Effector CD8-positive, alpha-beta T cell (primary cell): ENCODE measurements around the gene ANKRD53.
"Not testable (repeated sequence)": the region's sequence is repeated elsewhere in the genome, so short reads cannot be mapped to it uniquely, and the experiment has no call there.

Source experiments
- DNase-seq: peaks from one replicate; lab custom pipeline; 2025; lab: John Stamatoyannopoulos, UW

Gene ANKRD53

DNA sequence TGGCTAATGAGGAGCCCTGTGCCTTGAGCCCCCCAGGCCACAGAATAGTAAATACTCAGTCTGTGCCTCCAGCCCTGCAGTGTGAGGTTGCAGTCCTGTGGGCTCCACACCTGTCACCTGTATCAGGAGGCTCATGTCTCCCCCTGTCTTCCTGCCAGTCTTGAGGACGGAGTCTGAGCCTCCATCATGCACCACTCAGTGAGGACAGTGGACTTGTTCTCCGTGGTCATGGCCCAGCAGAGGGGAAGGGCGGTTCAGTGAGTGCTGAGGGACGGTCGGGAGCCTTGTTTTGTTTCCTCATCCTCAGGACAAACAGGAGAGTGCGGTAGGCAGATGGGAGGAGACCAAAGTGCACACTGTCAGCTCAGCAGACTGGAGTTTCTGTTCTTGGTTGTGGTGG lies 33.4 kb downstream of the ANKRD53 start:
- DNase-seq = not testable (repeated sequence)

DNA sequence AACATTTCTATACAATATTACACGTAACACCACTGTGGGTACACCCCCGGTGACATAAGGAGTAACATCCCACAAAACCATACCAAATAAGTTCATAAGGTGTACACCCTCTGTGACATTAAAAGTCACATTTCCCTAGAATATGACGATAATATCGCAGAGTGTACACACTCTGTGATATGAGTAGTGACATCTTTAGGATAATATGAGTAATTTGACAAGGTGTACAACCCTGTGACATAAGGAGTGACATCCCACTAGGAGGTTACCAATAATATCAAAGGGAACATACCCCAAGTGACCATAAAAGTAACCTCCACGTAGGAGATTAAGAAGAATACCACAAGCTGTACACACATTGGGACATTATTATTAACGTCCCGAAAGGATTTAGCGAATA lies 40.2 kb downstream of the ANKRD53 start:
- no peak for DNase-seq

DNA sequence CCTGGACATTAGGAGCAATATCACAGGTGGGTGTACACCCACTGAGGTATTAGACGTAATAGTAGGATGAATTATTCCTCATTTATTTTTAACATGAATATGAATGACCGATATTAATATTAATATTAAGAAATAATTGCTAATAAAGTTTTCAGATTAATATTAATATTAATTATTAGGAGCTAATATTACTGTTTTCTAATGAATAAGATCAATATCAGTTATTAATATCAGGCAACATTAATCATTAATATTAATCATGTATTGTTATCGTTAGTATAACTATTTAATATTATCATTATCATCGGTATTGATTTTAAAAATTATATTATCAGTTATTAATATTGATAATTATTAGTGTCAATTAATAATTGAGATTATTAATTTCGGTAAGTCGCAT lies 41.6 kb downstream of the ANKRD53 start:
- not testable (repeated sequence) for DNase-seq

DNA sequence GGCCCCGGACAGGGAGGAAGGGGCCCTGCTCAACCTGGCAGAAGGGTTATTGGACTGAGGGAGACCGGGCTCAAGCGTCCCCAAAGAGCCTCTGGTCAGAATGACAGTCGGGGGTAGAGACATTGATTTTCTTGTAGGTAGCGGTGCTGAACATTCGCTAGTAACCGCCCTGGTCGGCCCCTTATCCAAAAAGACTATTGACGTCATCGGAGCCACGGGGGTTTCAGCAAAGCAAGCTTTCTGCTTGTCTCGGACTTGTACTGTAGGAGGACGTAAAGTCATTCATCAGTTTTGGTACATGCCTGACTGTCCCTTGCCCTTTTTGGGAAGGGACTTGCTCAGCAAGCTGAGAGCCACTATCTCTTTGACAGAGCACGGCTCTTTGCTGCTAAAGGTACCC lies 43.0 kb downstream of the ANKRD53 start:
- DNase-seq = not testable (repeated sequence)

DNA sequence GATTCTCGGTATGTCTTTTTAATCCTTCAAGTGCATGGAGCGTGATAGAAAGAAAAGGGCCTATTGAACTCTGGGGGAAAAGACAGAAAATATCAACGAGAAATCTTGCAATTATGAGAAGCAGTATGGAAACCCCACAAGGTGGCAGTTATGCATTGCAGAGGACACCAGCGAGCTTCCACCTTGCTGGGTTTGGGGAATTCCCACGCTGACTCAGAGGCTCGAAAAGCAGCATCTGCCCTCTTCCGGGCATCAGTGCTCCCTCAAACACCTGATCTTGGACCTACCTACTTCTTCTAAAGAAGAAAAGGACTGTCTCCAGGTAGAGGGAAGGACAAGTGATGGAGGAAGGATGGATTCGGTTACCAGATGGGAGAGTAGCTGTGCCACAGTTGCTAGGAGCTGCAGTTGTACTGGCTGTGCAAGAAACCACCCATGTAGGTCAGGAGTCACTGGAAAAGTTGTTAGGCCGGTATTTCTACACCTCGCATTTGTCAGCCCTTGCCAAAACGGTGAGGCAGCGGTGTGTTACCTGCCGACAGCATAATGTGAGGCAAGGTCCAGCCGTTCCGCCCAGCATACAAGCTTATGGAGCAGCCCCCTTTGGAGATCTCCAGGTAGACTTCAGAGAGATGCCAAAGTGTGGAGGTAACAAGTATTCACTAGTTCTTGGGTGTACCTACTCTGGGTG lies 45.3 kb downstream of the ANKRD53 start:
- peak; percentile 5 for DNase-seq
